ENCODE data around the gene HSFX4. TPM values are rescaled to one million over a fixed set of nuclear protein-coding genes. Genes with fewer than 3 reads are reported as not detected.
"Not testable (repeated sequence)": the region's sequence is repeated elsewhere in the genome, so short reads cannot be mapped to it uniquely, and the experiment has no call there.

HSFX4 gene, protein sequence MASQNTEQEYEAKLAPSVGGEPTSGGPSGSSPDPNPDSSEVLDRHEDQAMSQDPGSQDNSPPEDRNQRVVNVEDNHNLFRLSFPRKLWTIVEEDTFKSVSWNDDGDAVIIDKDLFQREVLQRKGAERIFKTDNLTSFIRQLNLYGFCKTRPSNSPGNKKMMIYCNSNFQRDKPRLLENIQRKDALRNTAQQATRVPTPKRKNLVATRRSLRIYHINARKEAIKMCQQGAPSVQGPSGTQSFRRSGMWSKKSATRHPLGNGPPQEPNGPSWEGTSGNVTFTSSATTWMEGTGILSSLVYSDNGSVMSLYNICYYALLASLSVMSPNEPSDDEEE
- total RNA-seq: not detected
- not detected for polyA plus RNA-seq

DNA sequence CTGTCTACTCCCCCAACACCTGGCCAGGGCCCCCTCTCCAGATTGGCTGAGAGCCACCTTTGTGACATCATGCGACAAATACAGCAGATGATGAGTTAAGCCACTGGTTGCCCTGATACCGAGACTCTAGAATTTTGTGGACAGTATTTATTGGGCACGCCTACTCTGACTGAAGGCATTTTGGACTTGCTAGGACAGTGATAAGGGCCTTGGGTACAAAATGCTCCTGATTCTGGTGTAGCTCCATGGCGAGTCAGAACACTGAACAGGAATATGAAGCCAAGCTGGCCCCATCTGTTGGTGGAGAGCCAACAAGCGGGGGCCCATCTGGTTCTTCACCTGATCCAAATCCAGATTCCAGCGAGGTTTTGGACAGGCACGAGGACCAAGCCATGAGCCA, at the start of gene HSFX4:
HSFX4 (plus strand) TSS at position 174 of the 400 bp plus-strand sequence; CDS start at position 246, 72 bp downstream.
- DNase-seq; H3K9me3 ChIP-seq (ENCODE audit: low read length); POLR2A ChIA-PET; H3K4me1 Mint-ChIP-seq; H3K27me3 Mint-ChIP-seq; H3K27ac ChIP-seq (ENCODE audit: low read depth, low read length); CTCF ChIA-PET; H3K9me3 Mint-ChIP-seq; H3K4me1 ChIP-seq (ENCODE audit: insufficient read depth, low read length); H3K36me3 ChIP-seq (ENCODE audit: insufficient read depth, low read length); H3K4me3 ChIP-seq (ENCODE audit: low read length); H3K27me3 ChIP-seq (ENCODE audit: insufficient read depth, low read length, poor library complexity, severe bottlenecking); H3K4me3 Mint-ChIP-seq: not testable (repeated sequence)
- H3K27ac Mint-ChIP-seq: peak within 1 kb of the TSS in 1 of 8 donors; percentile 54
- H3K36me3 Mint-ChIP-seq: peaks cover 0 to 10% (median 0%) of the 10 kb centered on the region in 3 donors

DNA sequence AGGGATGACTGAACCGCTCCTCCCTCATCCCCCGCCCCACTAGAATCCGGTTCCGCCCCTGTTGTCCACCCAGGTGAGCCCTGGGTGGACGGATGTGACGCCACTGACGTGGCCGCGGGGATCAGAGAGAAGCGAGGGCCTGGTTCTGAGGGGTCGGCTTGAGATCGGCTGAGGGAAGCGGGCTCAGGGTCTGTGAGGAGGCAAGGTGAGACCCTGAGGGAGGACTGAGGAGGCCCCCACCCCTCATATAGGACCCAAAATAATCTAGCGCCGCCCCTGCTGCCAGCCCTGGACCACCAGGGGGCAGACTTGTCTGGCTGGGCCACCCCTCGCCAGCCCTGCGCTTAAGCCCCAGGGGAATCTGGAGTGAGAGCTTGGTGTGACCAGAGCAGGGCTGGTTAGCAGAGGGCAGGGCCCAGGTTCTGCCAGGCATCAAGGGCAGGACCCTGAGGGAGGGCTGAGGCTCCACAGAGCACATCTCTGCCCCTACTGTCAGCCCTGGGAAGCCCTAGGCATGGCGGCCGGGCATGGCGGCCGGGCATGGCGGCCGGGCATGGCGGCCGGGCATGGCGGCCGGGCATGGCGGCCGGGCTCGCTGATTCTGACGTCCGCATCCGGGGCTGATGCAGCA, 48.2 kb upstream of the HSFX4 start, which contains the start of gene MAGEA8:
MAGEA8 (plus strand) TSS at position 103 of the 631 bp plus-strand sequence. CDS start 3,090 bp downstream, outside the sequence.
- Mint-ChIP-seq H3K27me3 (peaks cover 4 to 5% of the 10 kb centered on the region in 2 donors), H3K27ac (no peak within 1 kb of the TSS), H3K4me1 (peaks cover 3 to 6% (median 3%) of the 10 kb centered on the region in 3 donors), H3K36me3 (no peaks in the 10 kb centered on the region), H3K9me3 (no peaks in the 10 kb centered on the region), H3K4me3 (no peak within 1 kb of the TSS)
- ChIA-PET POLR2A (no interaction called here), CTCF (interaction anchor here (1.5 kb wide), 1 partner anchor 57 kb away, joined by 3 read pairs; the partner anchor contains the start of gene EOLA2)
- no peak for DNase-seq
- no peak within 1 kb of the TSS for H3K4me3 ChIP-seq (ENCODE audit: low read length)
- H3K9me3 ChIP-seq (ENCODE audit: low read length): no peaks in the 10 kb centered on the region
- no peaks in the 10 kb centered on the region for H3K36me3 ChIP-seq (ENCODE audit: insufficient read depth, low read length)
- H3K27me3 ChIP-seq (ENCODE audit: insufficient read depth, low read length, poor library complexity, severe bottlenecking): no peaks in the 10 kb centered on the region
- no peak within 1 kb of the TSS for H3K27ac ChIP-seq (ENCODE audit: low read depth, low read length)
- no peaks in the 10 kb centered on the region for H3K4me1 ChIP-seq (ENCODE audit: insufficient read depth, low read length)

DNA sequence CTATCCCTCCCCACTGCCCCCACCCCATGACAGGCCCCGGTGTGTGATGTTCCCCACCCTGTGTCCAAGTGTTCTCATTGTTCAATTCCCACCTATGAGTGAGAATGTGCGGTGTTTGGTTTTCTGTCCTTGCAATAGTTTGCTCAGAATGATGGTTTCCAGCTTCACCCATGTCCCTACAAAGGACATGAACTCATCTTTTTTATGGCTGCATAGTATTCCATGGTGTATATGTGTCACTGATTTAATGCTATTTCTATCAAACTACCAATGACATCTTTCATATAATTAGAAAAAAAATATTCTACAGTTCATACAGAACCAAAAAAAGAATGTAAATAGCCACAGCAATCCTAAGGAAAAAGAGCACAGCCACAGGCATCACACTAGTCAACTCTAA, 38.5 kb upstream of the HSFX4 start:
- H3K27ac Mint-ChIP-seq; H3K27me3 ChIP-seq (ENCODE audit: insufficient read depth, low read length, poor library complexity, severe bottlenecking); H3K27ac ChIP-seq (ENCODE audit: low read depth, low read length); H3K9me3 Mint-ChIP-seq; H3K4me3 ChIP-seq (ENCODE audit: low read length); CTCF ChIA-PET; DNase-seq; H3K4me1 ChIP-seq (ENCODE audit: insufficient read depth, low read length); H3K4me3 Mint-ChIP-seq; H3K27me3 Mint-ChIP-seq; H3K36me3 Mint-ChIP-seq; H3K4me1 Mint-ChIP-seq; H3K9me3 ChIP-seq (ENCODE audit: low read length); H3K36me3 ChIP-seq (ENCODE audit: insufficient read depth, low read length); POLR2A ChIA-PET: not testable (repeated sequence)

GRCh38 chrX:149898554-149898953, 30.8 kb upstream of the HSFX4 start:
- DNase-seq: no peak
- ChIA-PET POLR2A (no interaction called here), CTCF (no interaction called here)
- Histone ChIP-seq H3K9me3 (ENCODE audit: low read length) (no peaks in the 10 kb centered on the region), H3K27ac (ENCODE audit: low read depth, low read length) (no peak overlapping the region), H3K4me1 (ENCODE audit: insufficient read depth, low read length) (no peaks in the 10 kb centered on the region), H3K4me3 (ENCODE audit: low read length) (no peak overlapping the region), H3K36me3 (ENCODE audit: insufficient read depth, low read length) (no peaks in the 10 kb centered on the region), H3K27me3 (ENCODE audit: insufficient read depth, low read length, poor library complexity, severe bottlenecking) (no peaks in the 10 kb centered on the region)
- Mint-ChIP-seq H3K27me3 (peaks cover 0 to 7% of the 10 kb centered on the region in 2 donors), H3K4me1 (no peaks in the 10 kb centered on the region), H3K36me3 (no peaks in the 10 kb centered on the region), H3K27ac (no peak overlapping the region), H3K9me3 (peaks cover 0 to 2% (median 0%) of the 10 kb centered on the region in 5 donors), H3K4me3 (no peak overlapping the region)

DNA sequence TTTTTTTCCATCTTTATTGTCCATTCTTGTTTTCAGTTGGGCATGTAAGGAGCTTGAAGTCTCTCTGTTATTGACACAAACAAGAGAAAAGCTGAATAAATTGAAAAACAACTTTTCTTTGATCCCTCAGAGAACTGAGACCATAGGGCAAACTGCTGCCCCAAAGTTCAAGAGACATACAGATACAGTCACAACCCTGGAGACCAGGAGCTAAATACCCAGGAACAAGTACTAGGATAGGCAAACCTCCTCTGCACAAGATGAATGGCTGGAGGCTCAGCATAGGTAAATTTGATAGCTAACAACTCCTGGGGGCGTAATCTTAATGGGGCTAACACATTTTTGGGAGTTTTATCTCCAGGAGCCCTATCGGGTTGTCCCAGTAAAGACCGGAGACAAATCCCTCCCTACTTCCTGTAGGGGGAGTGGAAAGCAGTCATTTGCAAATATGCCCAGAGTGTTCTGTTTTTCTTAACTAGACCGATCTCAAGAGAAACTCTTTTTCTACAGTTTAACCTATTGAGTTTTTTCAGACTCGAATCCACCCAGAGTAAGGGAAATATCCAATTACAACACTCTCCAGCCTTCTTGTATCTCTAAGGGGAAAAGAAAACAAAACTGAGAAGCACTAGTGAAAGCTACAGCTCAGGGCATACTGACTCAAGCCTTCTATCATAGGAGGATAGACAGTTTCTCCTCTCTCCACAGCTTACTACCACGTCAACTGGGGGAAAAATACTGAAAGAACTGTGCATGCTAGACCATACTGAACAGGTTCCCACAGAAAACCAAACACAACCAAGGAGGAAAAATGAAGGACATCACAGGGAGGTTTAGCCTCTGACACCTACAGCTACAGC, 25.3 kb upstream of the HSFX4 start:
- Histone ChIP-seq H3K36me3 (ENCODE audit: insufficient read depth, low read length) (no peaks in the 10 kb centered on the region), H3K27me3 (ENCODE audit: insufficient read depth, low read length, poor library complexity, severe bottlenecking) (no peaks in the 10 kb centered on the region), H3K4me1 (ENCODE audit: insufficient read depth, low read length) (no peaks in the 10 kb centered on the region), H3K27ac (ENCODE audit: low read depth, low read length) (no peak overlapping the region), H3K9me3 (ENCODE audit: low read length) (no peaks in the 10 kb centered on the region), H3K4me3 (ENCODE audit: low read length) (no peak overlapping the region)
- Mint-ChIP-seq H3K4me3 (peak overlapping the region in 4 of 7 donors; percentile 10 to 63 (median 44)), H3K27ac (peak overlapping the region in 1 of 8 donors; percentile 32), H3K4me1 (peaks cover 0 to 10% (median 6%) of the 10 kb centered on the region in 3 donors), H3K9me3 (no peaks in the 10 kb centered on the region), H3K36me3 (no peaks in the 10 kb centered on the region), H3K27me3 (peaks cover under 1 to 2% of the 10 kb centered on the region in 2 donors)
- ChIA-PET CTCF (no interaction called here), POLR2A (no interaction called here)
- DNase-seq: no peak

DNA sequence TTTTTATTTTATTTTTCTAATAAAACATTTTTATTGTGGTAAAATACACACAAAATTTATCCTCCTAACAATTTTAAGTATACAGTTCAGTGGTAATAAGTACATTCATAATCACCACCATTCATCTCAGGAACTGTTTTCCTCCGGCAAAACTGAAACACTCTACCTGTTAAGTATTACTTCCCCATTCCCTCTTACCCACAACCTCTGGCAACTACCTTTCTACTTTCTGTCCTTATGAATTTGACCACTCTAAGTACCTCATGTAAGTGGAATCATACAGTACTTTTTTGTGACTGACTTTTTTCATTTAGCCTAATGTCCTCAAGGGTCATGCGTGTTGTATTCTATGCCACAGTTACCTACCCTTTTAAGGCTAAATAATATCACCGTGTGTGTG, 21.1 kb upstream of the HSFX4 start:
- CTCF ChIA-PET: no interaction called here
- POLR2A ChIA-PET: no interaction called here
- Histone ChIP-seq H3K9me3 (ENCODE audit: low read length) (no peaks in the 10 kb centered on the region), H3K36me3 (ENCODE audit: insufficient read depth, low read length) (no peaks in the 10 kb centered on the region), H3K27ac (ENCODE audit: low read depth, low read length) (no peak overlapping the region), H3K4me3 (ENCODE audit: low read length) (no peak overlapping the region), H3K27me3 (ENCODE audit: insufficient read depth, low read length, poor library complexity, severe bottlenecking) (no peaks in the 10 kb centered on the region), H3K4me1 (ENCODE audit: insufficient read depth, low read length) (no peaks in the 10 kb centered on the region)
- H3K27ac Mint-ChIP-seq: no peak overlapping the region
- H3K4me1 Mint-ChIP-seq: peaks cover 0 to 10% (median 6%) of the 10 kb centered on the region in 3 donors
- H3K9me3 Mint-ChIP-seq: peaks cover 0 to 5% (median 0%) of the 10 kb centered on the region in 5 donors
- no peak for DNase-seq
- H3K4me3 Mint-ChIP-seq: no peak overlapping the region
- H3K27me3 Mint-ChIP-seq: peaks cover 0 to 2% of the 10 kb centered on the region in 2 donors
- H3K36me3 Mint-ChIP-seq: peaks cover 0 to 3% (median 1%) of the 10 kb centered on the region in 3 donors

DNA sequence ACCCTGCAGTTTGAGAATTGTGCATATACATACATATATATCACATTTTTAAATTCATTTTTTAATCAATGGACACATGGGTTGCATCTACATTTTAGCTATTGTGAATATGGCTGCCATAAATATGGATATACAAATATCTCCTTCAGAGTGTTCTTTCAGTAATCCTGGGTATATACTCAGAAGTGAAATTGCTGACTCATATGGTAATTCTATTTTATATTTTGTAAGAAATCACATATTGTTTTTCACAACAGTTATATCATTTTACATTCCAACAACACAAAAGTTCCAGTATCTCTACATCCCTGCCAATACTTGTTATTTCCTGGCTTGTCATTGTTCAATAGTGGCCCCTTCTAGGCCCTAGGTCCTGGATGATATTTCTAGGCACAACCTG, 20.6 kb upstream of the HSFX4 start:
- H3K36me3 ChIP-seq (ENCODE audit: insufficient read depth, low read length): no peaks in the 10 kb centered on the region
- H3K9me3 ChIP-seq (ENCODE audit: low read length): no peaks in the 10 kb centered on the region
- no peak overlapping the region for H3K4me3 Mint-ChIP-seq
- H3K36me3 Mint-ChIP-seq: peaks cover 0 to 3% (median 1%) of the 10 kb centered on the region in 3 donors
- peaks cover 0 to 2% of the 10 kb centered on the region in 2 donors for H3K27me3 Mint-ChIP-seq
- CTCF ChIA-PET: no interaction called here
- H3K9me3 Mint-ChIP-seq: peaks cover 0 to 5% (median 0%) of the 10 kb centered on the region in 5 donors
- no peak overlapping the region for H3K4me3 ChIP-seq (ENCODE audit: low read length)
- no peak for DNase-seq
- peaks cover 0 to 10% (median 6%) of the 10 kb centered on the region in 3 donors for H3K4me1 Mint-ChIP-seq
- POLR2A ChIA-PET: no interaction called here
- H3K27ac Mint-ChIP-seq: no peak overlapping the region
- H3K27me3 ChIP-seq (ENCODE audit: insufficient read depth, low read length, poor library complexity, severe bottlenecking): no peaks in the 10 kb centered on the region
- no peaks in the 10 kb centered on the region for H3K4me1 ChIP-seq (ENCODE audit: insufficient read depth, low read length)
- no peak overlapping the region for H3K27ac ChIP-seq (ENCODE audit: low read depth, low read length)

All from CD8-positive, alpha-beta memory T cell (primary cell).